Astrocyte (in vitro differentiated cells and primary cell): ENCODE results near the gene ERAP2. TPM values are rescaled to one million over a fixed set of nuclear protein-coding genes. Genes with fewer than 3 reads are reported as not detected.

Source experiments
- DNase-seq: peaks from one replicate; pipeline ENCODE4 v3.0.0-alpha.2; 2010; ENCODE audit warnings: low read depth
- FAIRE-seq: peaks from 2 replicates; lab custom pipeline; 2011; peaks lifted over from hg19 to GRCh38; lab: Jason Lieb, UNC
- H2AFZ ChIP-seq: 2 replicates; pipeline ENCODE4 v1.6.0; 2012; ENCODE audit warnings: low read depth, low read length, inconsistent platforms
- H3K27ac ChIP-seq: 2 replicates; pipeline ENCODE4 v1.5.1; 2011; ENCODE audit warnings: low read depth, low read length, inconsistent platforms
- H3K27me3 ChIP-seq: 2 replicates; pipeline ENCODE4 v1.6.0; 2011; ENCODE audit warnings: low read length, inconsistent platforms; ENCODE audit not compliant: insufficient read depth
- H3K36me3 ChIP-seq: 2 replicates; pipeline ENCODE4 v1.5.1; 2011; ENCODE audit warnings: low read length, inconsistent platforms; ENCODE audit not compliant: insufficient read depth
- H3K4me1 ChIP-seq: 2 replicates; pipeline ENCODE4 v1.5.1; 2011; ENCODE audit warnings: low read length, inconsistent platforms; ENCODE audit not compliant: insufficient read depth
- H3K4me2 ChIP-seq: 2 replicates; pipeline ENCODE4 v1.6.0; 2012; ENCODE audit warnings: low read length, inconsistent platforms
- H3K4me3 ChIP-seq: 2 replicates; pipeline ENCODE4 v1.5.1; 2011; ENCODE audit warnings: low read depth, mild to moderate bottlenecking, low read length, inconsistent platforms; ENCODE audit not compliant: insufficient read depth
- H3K79me2 ChIP-seq: 2 replicates; pipeline ENCODE4 v1.6.0; 2012; ENCODE audit warnings: mild to moderate bottlenecking, low read length, inconsistent platforms; ENCODE audit not compliant: insufficient read depth
- H3K9ac ChIP-seq: 2 replicates; pipeline ENCODE4 v1.6.0; 2012; ENCODE audit warnings: mild to moderate bottlenecking, low read length, inconsistent platforms
- H3K9me3 ChIP-seq: 2 replicates; pipeline ENCODE4 v1.5.1; 2012; ENCODE audit warnings: low read depth, mild to moderate bottlenecking, low read length, inconsistent platforms; ENCODE audit not compliant: insufficient read depth
- H4K20me1 ChIP-seq: 2 replicates; pipeline ENCODE4 v1.6.0; 2012; ENCODE audit warnings: low read length, inconsistent platforms; ENCODE audit not compliant: insufficient read depth
- H3K27ac Mint-ChIP-seq: one replicate; pipeline ENCODE4 v1.8.0; 2021; ENCODE audit warnings: mild to moderate bottlenecking, mixed read lengths; ENCODE audit not compliant: unreplicated experiment
- H3K27me3 Mint-ChIP-seq: one replicate; pipeline ENCODE4 v1.8.0; 2021; ENCODE audit warnings: low read depth, mixed read lengths; ENCODE audit not compliant: unreplicated experiment
- H3K36me3 Mint-ChIP-seq: one replicate; pipeline ENCODE4 v1.8.0; 2021; ENCODE audit warnings: low read depth, mixed read lengths; ENCODE audit not compliant: unreplicated experiment
- H3K4me1 Mint-ChIP-seq: one replicate; pipeline ENCODE4 v1.8.0; 2021; ENCODE audit warnings: low read depth, mixed read lengths; ENCODE audit not compliant: unreplicated experiment
- H3K4me3 Mint-ChIP-seq: one replicate; pipeline ENCODE4 v1.8.0; 2021; ENCODE audit warnings: mild to moderate bottlenecking, moderate library complexity, mixed read lengths; ENCODE audit not compliant: unreplicated experiment
- H3K9me3 Mint-ChIP-seq: one replicate; pipeline ENCODE4 v1.8.0; 2021; ENCODE audit warnings: mild to moderate bottlenecking, mixed read lengths; ENCODE audit not compliant: unreplicated experiment
- EZH2 ChIP-seq: IDR thresholded peaks from 2 replicates; pipeline ENCODE4 v1.6.1; 2012; ENCODE audit warnings: mild to moderate bottlenecking, low read length, inconsistent platforms; ENCODE audit not compliant: insufficient read depth
- total RNA-seq: library from RNA; stranded (reverse); gene quantifications from 2 replicates; pipeline ENCODE4 v1.2.1, GENCODE V29; 2021
- TF ChIP-seq, protein P1 (sequence below): IDR thresholded peaks from 2 replicates; pipeline ENCODE4 v1.5.1; 2011; ENCODE audit warnings: low read depth, mild to moderate bottlenecking, inconsistent platforms, low read length, moderate library complexity; ENCODE audit not compliant: insufficient read depth

ERAP2 gene
- total RNA-seq, 1 donor from 2014 or later = 2.5 TPM

DNA sequence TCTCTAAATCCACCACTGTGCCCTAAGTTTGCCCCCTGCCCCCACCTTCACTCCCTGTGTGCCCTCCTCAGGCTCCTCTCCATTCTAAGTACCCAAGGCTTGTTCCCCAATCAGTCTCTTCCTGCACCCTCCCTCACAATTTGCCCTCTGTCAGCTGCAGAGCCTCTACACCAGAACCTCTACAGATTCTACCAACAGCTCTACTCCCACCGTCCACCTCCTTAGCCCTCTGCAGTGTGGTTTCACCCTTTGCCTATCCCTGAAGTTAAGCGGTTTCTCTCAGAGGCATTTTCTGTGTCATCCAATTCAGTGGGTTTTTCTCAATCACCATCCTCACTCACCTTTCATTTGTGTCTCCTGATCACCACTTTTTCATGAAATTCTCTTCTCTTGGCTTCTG is 13.2 kb upstream of the ERAP2 start:
- no peak for FAIRE-seq
- no peak overlapping the region for H3K9ac ChIP-seq

DNA sequence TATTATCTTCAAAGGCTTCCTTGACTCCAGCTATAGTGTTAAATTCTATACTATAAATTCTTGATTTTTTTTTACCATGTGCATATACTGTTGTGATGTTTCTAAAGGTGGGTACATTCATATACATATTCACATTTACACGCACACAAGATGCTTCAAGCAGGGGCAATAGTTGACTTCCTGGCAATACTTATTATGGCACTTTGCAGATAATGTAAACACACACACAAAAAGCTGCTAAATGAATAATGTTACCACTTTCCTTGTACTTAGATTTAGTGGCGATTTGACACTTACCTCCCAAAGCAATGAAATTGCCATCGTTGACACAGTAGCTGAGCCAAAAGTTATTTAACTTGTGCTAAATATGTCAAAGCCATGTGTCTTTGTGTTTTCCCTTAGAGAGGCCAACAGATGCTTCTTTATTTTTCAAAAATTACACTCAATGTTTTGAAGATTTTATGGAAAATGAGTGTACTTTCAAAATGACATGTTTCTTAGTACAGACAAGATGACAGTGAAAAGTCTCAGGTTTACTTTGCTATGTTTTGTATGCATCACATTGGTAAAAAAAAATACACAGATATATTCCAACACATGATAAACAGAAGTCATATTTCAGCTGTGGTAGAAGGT is 12.2 kb upstream of the ERAP2 start:
- Mint-ChIP-seq H3K36me3 (no peaks in the 10 kb centered on the region), H3K27me3 (peaks cover 6% of the 10 kb centered on the region), H3K4me3 (no peak overlapping the region), H3K27ac (no peak overlapping the region), H3K9me3 (peaks cover 2% of the 10 kb centered on the region), H3K4me1 (no peaks in the 10 kb centered on the region)
- DNase-seq (no peak), FAIRE-seq (no peak)
- Histone ChIP-seq H3K4me3 (no peak overlapping the region), H2AFZ (no peak overlapping the region), H3K4me1 (no peaks in the 10 kb centered on the region), H3K4me2 (no peak overlapping the region), H3K27ac (no peak overlapping the region), H3K36me3 (no peaks in the 10 kb centered on the region), H4K20me1 (no peaks in the 10 kb centered on the region), H3K9me3 (no peaks in the 10 kb centered on the region), H3K79me2 (no peaks in the 10 kb centered on the region), H3K9ac (no peak overlapping the region), H3K27me3 (no peaks in the 10 kb centered on the region)
- TF ChIP-seq, protein P1, sequence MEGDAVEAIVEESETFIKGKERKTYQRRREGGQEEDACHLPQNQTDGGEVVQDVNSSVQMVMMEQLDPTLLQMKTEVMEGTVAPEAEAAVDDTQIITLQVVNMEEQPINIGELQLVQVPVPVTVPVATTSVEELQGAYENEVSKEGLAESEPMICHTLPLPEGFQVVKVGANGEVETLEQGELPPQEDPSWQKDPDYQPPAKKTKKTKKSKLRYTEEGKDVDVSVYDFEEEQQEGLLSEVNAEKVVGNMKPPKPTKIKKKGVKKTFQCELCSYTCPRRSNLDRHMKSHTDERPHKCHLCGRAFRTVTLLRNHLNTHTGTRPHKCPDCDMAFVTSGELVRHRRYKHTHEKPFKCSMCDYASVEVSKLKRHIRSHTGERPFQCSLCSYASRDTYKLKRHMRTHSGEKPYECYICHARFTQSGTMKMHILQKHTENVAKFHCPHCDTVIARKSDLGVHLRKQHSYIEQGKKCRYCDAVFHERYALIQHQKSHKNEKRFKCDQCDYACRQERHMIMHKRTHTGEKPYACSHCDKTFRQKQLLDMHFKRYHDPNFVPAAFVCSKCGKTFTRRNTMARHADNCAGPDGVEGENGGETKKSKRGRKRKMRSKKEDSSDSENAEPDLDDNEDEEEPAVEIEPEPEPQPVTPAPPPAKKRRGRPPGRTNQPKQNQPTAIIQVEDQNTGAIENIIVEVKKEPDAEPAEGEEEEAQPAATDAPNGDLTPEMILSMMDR = no peak
- TF ChIP-seq EZH2 = no peak

More for the DNA sequence above, 13.2 kb upstream of the ERAP2 start:
- no peaks in the 10 kb centered on the region for H3K4me1 Mint-ChIP-seq
- H3K4me2 ChIP-seq = no peak overlapping the region
- H3K36me3 ChIP-seq = no peaks in the 10 kb centered on the region
- no peaks in the 10 kb centered on the region for H4K20me1 ChIP-seq
- no peaks in the 10 kb centered on the region for H3K36me3 Mint-ChIP-seq
- H3K9me3 Mint-ChIP-seq = peaks cover 2% of the 10 kb centered on the region
- H3K9me3 ChIP-seq = no peaks in the 10 kb centered on the region
- no peak overlapping the region for H3K4me3 Mint-ChIP-seq
- H2AFZ ChIP-seq = no peak overlapping the region
- H3K27me3 Mint-ChIP-seq = peaks cover 6% of the 10 kb centered on the region
- no peaks in the 10 kb centered on the region for H3K4me1 ChIP-seq
- no peak for DNase-seq
- TF ChIP-seq, protein P1 = no peak
- TF ChIP-seq EZH2 = no peak
- no peaks in the 10 kb centered on the region for H3K79me2 ChIP-seq
- H3K27ac Mint-ChIP-seq = no peak overlapping the region
- no peaks in the 10 kb centered on the region for H3K27me3 ChIP-seq
- H3K27ac ChIP-seq = no peak overlapping the region
- no peak overlapping the region for H3K4me3 ChIP-seq

DNA sequence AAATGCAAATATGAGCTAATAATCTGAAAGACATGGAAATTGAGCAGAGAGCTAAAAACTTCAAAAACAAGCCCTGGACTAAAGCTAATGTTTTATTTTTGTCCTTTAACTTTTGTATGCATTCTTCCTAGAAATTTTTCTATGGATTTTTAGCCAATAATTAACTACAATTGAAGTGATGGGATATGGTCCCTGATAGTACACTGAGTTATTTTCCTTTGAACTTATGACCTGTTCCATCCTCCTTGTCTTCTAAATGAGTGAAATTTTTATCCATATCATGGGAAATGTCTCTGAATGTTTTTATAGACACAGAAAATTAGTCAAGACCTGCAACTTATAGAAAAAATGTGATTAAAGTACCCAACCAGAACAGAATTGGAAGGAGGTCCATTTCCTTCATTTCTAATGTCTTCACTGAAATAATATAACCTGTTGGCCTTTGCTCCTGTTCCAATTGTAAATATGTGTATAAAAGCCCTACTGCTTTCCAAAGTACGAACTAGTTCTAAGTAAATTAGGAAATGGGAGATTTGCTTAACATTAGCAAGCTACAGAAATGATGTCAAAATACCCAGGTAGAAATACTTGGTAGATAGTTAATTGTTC is 11.3 kb upstream of the ERAP2 start:
- DNase-seq (no peak), FAIRE-seq (no peak)
- Mint-ChIP-seq H3K9me3 (peaks cover 2% of the 10 kb centered on the region), H3K4me1 (no peaks in the 10 kb centered on the region), H3K4me3 (no peak overlapping the region), H3K27me3 (peaks cover 6% of the 10 kb centered on the region), H3K27ac (no peak overlapping the region), H3K36me3 (no peaks in the 10 kb centered on the region)
- Histone ChIP-seq H3K27ac (no peak overlapping the region), H3K27me3 (no peaks in the 10 kb centered on the region), H3K79me2 (no peaks in the 10 kb centered on the region), H3K4me2 (no peak overlapping the region), H3K36me3 (no peaks in the 10 kb centered on the region), H3K4me3 (no peak overlapping the region), H3K9ac (no peak overlapping the region), H3K4me1 (no peaks in the 10 kb centered on the region), H4K20me1 (no peaks in the 10 kb centered on the region), H2AFZ (no peak overlapping the region), H3K9me3 (no peaks in the 10 kb centered on the region)
- TF ChIP-seq, protein P1 = no peak
- no peak for TF ChIP-seq EZH2
